Measurements from ENCODE around the gene EIF4E1B. TPM values are rescaled to one million over a fixed set of nuclear protein-coding genes. Genes with fewer than 3 reads are reported as not detected.

Gene EIF4E1B
- total and polyA plus RNA-seq, 2 donors (not counting 1 experiment from before 2014, with no cell fraction given), result not detected

DNA sequence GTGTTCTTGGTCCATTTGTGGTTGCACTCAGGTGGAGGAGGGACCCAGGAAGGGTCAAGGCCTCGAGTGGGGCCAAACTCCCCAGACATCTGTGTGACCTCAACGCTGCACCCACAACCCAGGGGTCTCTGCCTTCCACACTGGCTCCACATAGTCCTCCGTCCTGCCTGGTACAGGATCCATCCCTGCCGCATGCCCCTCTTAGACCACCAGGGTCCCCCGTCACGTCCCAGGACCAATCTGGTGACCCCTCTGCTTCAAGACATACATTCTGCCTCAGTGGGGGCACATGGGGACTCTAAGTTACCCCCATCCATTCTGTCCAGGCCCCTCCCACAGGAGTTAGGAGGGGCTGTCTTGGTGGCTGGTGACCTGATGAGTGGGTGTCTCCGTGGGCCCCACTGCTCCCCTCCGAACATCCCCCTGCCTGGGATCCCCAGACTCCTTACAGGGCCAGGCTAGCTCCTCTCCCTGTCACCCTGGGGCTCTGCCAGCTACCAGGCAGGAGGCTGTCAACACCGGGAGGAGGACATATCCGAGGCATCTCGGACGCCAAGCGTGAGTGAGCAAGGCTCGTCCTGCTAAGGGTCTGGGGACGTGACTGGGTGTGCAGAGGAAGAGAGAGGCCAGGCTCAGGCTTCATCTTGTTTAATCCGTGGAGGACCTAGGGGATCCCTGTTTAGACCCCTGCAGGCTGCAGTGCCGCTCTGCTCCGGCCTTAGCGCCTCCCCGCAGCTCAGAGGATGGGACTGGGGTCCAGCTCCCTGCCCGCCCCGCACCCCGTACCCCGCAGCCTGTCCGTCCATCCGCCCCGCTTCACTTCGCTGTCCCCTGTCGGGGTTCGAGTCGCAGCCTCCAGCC, 49.1 kb downstream of the EIF4E1B start:
- Mint-ChIP-seq H3K27ac (no peak overlapping the region), H3K4me3 (no peak overlapping the region), H3K4me1 (peaks cover 2% of the 10 kb centered on the region), H3K27me3 (peaks cover 60% of the 10 kb centered on the region), H3K9me3 (ENCODE audit: insufficient read depth) (no peaks in the 10 kb centered on the region)
- TF ChIP-seq EZH2 (IDR thresholded peaks at IDR 0.05; ENCODE audit: borderline replicate concordance, insufficient read depth, low read depth, low read length, poor library complexity, severe bottlenecking), result no peak
- TF ChIP-seq, protein P1, sequence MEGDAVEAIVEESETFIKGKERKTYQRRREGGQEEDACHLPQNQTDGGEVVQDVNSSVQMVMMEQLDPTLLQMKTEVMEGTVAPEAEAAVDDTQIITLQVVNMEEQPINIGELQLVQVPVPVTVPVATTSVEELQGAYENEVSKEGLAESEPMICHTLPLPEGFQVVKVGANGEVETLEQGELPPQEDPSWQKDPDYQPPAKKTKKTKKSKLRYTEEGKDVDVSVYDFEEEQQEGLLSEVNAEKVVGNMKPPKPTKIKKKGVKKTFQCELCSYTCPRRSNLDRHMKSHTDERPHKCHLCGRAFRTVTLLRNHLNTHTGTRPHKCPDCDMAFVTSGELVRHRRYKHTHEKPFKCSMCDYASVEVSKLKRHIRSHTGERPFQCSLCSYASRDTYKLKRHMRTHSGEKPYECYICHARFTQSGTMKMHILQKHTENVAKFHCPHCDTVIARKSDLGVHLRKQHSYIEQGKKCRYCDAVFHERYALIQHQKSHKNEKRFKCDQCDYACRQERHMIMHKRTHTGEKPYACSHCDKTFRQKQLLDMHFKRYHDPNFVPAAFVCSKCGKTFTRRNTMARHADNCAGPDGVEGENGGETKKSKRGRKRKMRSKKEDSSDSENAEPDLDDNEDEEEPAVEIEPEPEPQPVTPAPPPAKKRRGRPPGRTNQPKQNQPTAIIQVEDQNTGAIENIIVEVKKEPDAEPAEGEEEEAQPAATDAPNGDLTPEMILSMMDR (IDR thresholded peaks at IDR 0.05), result no peak
- WGBS (ENCODE audit: insufficient coverage), result 36% methylated on average over 29 of the region's 31 CpGs
- Histone ChIP-seq H3K4me1 (ENCODE audit: control insufficient read depth in 2 of 2, insufficient read depth in 2 of 2, low read length in 2 of 2) (no peaks in the 10 kb centered on the region), H3K9me3 (ENCODE audit: control extremely low read depth in 1 of 3, control insufficient read depth in 2 of 3, insufficient read depth in 1 of 3, low read length in 2 of 3) (peaks cover 0 to 4% (median 0%) of the 10 kb centered on the region in 3 donors), H3K4me3 (ENCODE audit: control extremely low read depth in 1 of 5, extremely low read depth in 1 of 5, insufficient read depth in 1 of 5, low read depth in 2 of 5, low read length in 4 of 5) (no peak overlapping the region), H4K20me1 (ENCODE audit: control insufficient read depth, insufficient read depth, low read length, poor library complexity, severe bottlenecking) (no peaks in the 10 kb centered on the region), H3K36me3 (replicated peaks in 1 of 2; ENCODE audit: control extremely low read depth in 1 of 2, control insufficient read depth in 1 of 2, extremely low read depth in 1 of 2, insufficient read depth in 2 of 2, low read length in 1 of 2) (no peaks in the 10 kb centered on the region), H3K27me3 (replicated peaks in 1 of 4; ENCODE audit: control extremely low read depth in 1 of 4, control insufficient read depth in 3 of 4, insufficient read depth in 4 of 4, low read length in 3 of 4) (peaks cover 0 to 52% (median 10%) of the 10 kb centered on the region in 4 experiments), H3K4me2 (replicated peaks; ENCODE audit: low read depth, low read length, poor library complexity, severe bottlenecking) (no peak overlapping the region), H3K79me2 (ENCODE audit: control insufficient read depth, insufficient read depth, low read length) (no peaks in the 10 kb centered on the region), H3K27ac (ENCODE audit: low read length in 2 of 2) (no peak overlapping the region), H3K9ac (ENCODE audit: low read length) (no peak overlapping the region), H2AFZ (ENCODE audit: insufficient read depth, low read depth, low read length, poor library complexity, severe bottlenecking) (no peak overlapping the region)
- DNase-seq, result no peak
- ChIA-PET CTCF (no interaction called here), POLR2A (no interaction called here)
- intact Hi-C loops (cut with micrococcal nuclease), result no loop called here
- no peak for ATAC-seq (ENCODE audit: low read depth)

GRCh38 chr5:176680226-176680563, 49.7 kb downstream of the EIF4E1B start:
- Mint-ChIP-seq H3K4me3 (no peak overlapping the region), H3K4me1 (no peaks in the 10 kb centered on the region), H3K27me3 (peaks cover 62% of the 10 kb centered on the region), H3K9me3 (ENCODE audit: insufficient read depth) (peaks cover 2% of the 10 kb centered on the region), H3K27ac (no peak overlapping the region)
- ChIA-PET CTCF (no interaction called here), POLR2A (no interaction called here)
- H3K9ac ChIP-seq (ENCODE audit: low read length), result no peak overlapping the region
- no peak for ATAC-seq (ENCODE audit: low read depth)
- intact Hi-C loops (cut with micrococcal nuclease), result no loop called here
- no peak overlapping the region for H3K4me3 ChIP-seq (ENCODE audit: control extremely low read depth in 1 of 5, extremely low read depth in 1 of 5, insufficient read depth in 1 of 5, low read depth in 2 of 5, low read length in 4 of 5)
- H4K20me1 ChIP-seq (ENCODE audit: control insufficient read depth, insufficient read depth, low read length, poor library complexity, severe bottlenecking), result no peaks in the 10 kb centered on the region
- no peaks in the 10 kb centered on the region for H3K36me3 ChIP-seq (replicated peaks in 1 of 2; ENCODE audit: control extremely low read depth in 1 of 2, control insufficient read depth in 1 of 2, extremely low read depth in 1 of 2, insufficient read depth in 2 of 2, low read length in 1 of 2)
- DNase-seq, result no peak
- peaks cover 0 to 52% (median 11%) of the 10 kb centered on the region in 4 experiments for H3K27me3 ChIP-seq (replicated peaks in 1 of 4; ENCODE audit: control extremely low read depth in 1 of 4, control insufficient read depth in 3 of 4, insufficient read depth in 4 of 4, low read length in 3 of 4)
- peaks cover 0 to 7% (median 4%) of the 10 kb centered on the region in 3 donors for H3K9me3 ChIP-seq (ENCODE audit: control extremely low read depth in 1 of 3, control insufficient read depth in 2 of 3, insufficient read depth in 1 of 3, low read length in 2 of 3)
- WGBS (ENCODE audit: insufficient coverage), result 8% methylated on average over 32 of the region's 33 CpGs
- no peak for TF ChIP-seq EZH2 (IDR thresholded peaks at IDR 0.05; ENCODE audit: borderline replicate concordance, insufficient read depth, low read depth, low read length, poor library complexity, severe bottlenecking)
- TF ChIP-seq, protein P1 (IDR thresholded peaks at IDR 0.05), result no peak
- no peaks in the 10 kb centered on the region for H3K4me1 ChIP-seq (ENCODE audit: control insufficient read depth in 2 of 2, insufficient read depth in 2 of 2, low read length in 2 of 2)
- no peak overlapping the region for H2AFZ ChIP-seq (ENCODE audit: insufficient read depth, low read depth, low read length, poor library complexity, severe bottlenecking)
- H3K27ac ChIP-seq (ENCODE audit: low read length in 2 of 2), result no peak overlapping the region
- H3K4me2 ChIP-seq (replicated peaks; ENCODE audit: low read depth, low read length, poor library complexity, severe bottlenecking), result no peak overlapping the region
- H3K79me2 ChIP-seq (ENCODE audit: control insufficient read depth, insufficient read depth, low read length), result no peaks in the 10 kb centered on the region
